Pancreas (tissue), 10 donors: Measurements from ENCODE around the gene SLC44A1. TPM values are rescaled to one million over a fixed set of nuclear protein-coding genes. Genes with fewer than 3 reads are reported as not detected.

Experiments
- ATAC-seq, 4 donors: fragments of 200-7000 bp; cut with Tn5 transposase; one replicate each; pipeline versions ENCODE4 v1.8.0 to v1.9.1; 2020; ENCODE audit warnings: mild to moderate bottlenecking in 4 of 4, moderate library complexity in 4 of 4
- DNase-seq, 6 donors: peaks; one replicate each; pipeline ENCODE4 v3.0.0-alpha.2; 2020
- FAIRE-seq: peaks from 2 replicates; lab custom pipeline; 2012; peaks lifted over from hg19 to GRCh38; lab: Jason Lieb, UNC
- H3K27ac ChIP-seq, 4 donors: fragments of 200-600 bp; sonication (generic); 1 replicate in 3 of 4; 2 replicates in 1 of 4; pipeline versions ENCODE4 v1.5.0 to v1.8.0; 2020
- H3K27me3 ChIP-seq, 4 donors: fragments of 200-600 bp; one replicate each; pipeline ENCODE4 v1.8.0; 2021
- H3K36me3 ChIP-seq, 3 donors: fragments of 200-600 bp; sonication (generic) in 1 of 3; one replicate each; pipeline versions ENCODE4 v1.5.0 to v1.8.0; 2020 to 2021
- H3K4me1 ChIP-seq, 3 donors: fragments of 200-600 bp; one replicate each; pipeline ENCODE4 v1.8.0; 2021
- H3K4me3 ChIP-seq, 4 donors: fragments of 200-600 bp; sonication (generic) in 2 of 4; one replicate each; pipeline versions ENCODE4 v1.5.0 to v1.8.0; 2020 to 2021
- H3K9me3 ChIP-seq, 4 donors: fragments of 200-600 bp; one replicate each; pipeline ENCODE4 v1.8.0; 2021
- CTCF ChIP-seq, 4 donors: fragments of 200-600 bp; sonication (generic) in 3 of 4; IDR thresholded peaks; one replicate each; pipeline versions ENCODE4 v1.5.0 to v1.8.0; 2021; ENCODE audit warnings: antibody characterized with exemption in 4 of 4
- WGBS, 2 donors: extraction: QIAGEN DNeasy Blood & Tissue Kit; methylation state at CpG; one replicate each; pipeline ENCODE4 v1.1.7; 2013; 5-methylcytosine and 5-hydroxymethylcytosine counted together
- intact Hi-C, 3 donors: fragments of 100-400 bp; cut with DNase I; formaldehyde crosslinking; loops; one replicate each; pipeline versions ENCODE4 v1.11.1 to v1.14.2; 2022
- polyA plus RNA-seq, 2 donors: library from polyadenylated mRNA; stranded (reverse); fragments of 200-250 nt; gene quantifications; one replicate each; pipeline ENCODE4 v1.2.3, GENCODE V29; 2013
- total RNA-seq, 6 donors: library from RNA; stranded (reverse); fragmentation: NEBNext Ultra II Directional in 4 of 6; extraction: Animal tissue kit (Norgen Biotek cat#: 25700) in 4 of 6; gene quantifications; one replicate each; pipeline versions ENCODE4 v1.2.1 to v1.2.4, GENCODE V29; 2021 to 2023
- donor health status: healthy with polysubstance abuse.
- donor health status: DM: no; HTN: no; CAD: no; lungs with moderate emphysema.
- donor health status: DM: no; HTN: no; CAD: no.
- donor health status: control.
- donor health status: control.
- donor health status: Bipolar disorder and iron deficiency.
- donor health status: DM: yes; HTN: yes; CAD: no.
- donor health status: DM: no; HTN: no; CAD: no.
- donor health status: DM: no; HTN: no; CAD: no.
- donor health status: DM: yes; HTN: yes; CAD: no.

SLC44A1 gene
- total and polyA plus RNA-seq, 8 donors: 4.6 to 32.3 (median 19.3) TPM

- no peaks in the 10 kb centered on the region for H3K27me3 ChIP-seq
- no peak for FAIRE-seq
- no peak overlapping the region for H3K4me3 ChIP-seq
- no peak for TF ChIP-seq CTCF (IDR thresholded peaks at IDR 0.05)
- WGBS, 2 donors: 74 to 79% methylated on average over 1 of the region's 1 CpG
- H3K27ac ChIP-seq: no peak overlapping the region
- H3K36me3 ChIP-seq: no peaks in the 10 kb centered on the region
- no peak for DNase-seq
- no peaks in the 10 kb centered on the region for H3K4me1 ChIP-seq
- no peaks in the 10 kb centered on the region for H3K9me3 ChIP-seq
- intact Hi-C loops: no loop called here
- ATAC-seq: no peak
Measured at GRCh38 chr9:105391288-105391687, 146.8 kb downstream of the SLC44A1 start.

GRCh38 chr9:105392531-105392930, 148.1 kb downstream of the SLC44A1 start:
- FAIRE-seq (no peak), ATAC-seq (no peak), DNase-seq (no peak)
- Histone ChIP-seq H3K36me3 (no peaks in the 10 kb centered on the region), H3K9me3 (no peaks in the 10 kb centered on the region), H3K27me3 (no peaks in the 10 kb centered on the region), H3K4me1 (no peaks in the 10 kb centered on the region), H3K27ac (no peak overlapping the region), H3K4me3 (no peak overlapping the region)
- WGBS, 2 donors: 97 to 98% methylated on average over 1 of the region's 1 CpG
- no peak for TF ChIP-seq CTCF (IDR thresholded peaks at IDR 0.05)
- intact Hi-C loops: no loop called here

- no peaks in the 10 kb centered on the region for H3K9me3 ChIP-seq
- intact Hi-C loops: no loop called here
- 88 to 89% methylated on average over 4 of the region's 4 CpGs for WGBS, 2 donors
- H3K27me3 ChIP-seq: no peaks in the 10 kb centered on the region
- FAIRE-seq: no peak
- no peak overlapping the region for H3K4me3 ChIP-seq
- no peak for TF ChIP-seq CTCF (IDR thresholded peaks at IDR 0.05)
- ATAC-seq: no peak
- H3K4me1 ChIP-seq: no peaks in the 10 kb centered on the region
- no peak for DNase-seq
- H3K36me3 ChIP-seq: no peaks in the 10 kb centered on the region
- no peak overlapping the region for H3K27ac ChIP-seq
Measured at GRCh38 chr9:105393576-105394344, 149.3 kb downstream of the SLC44A1 start.

GRCh38 chr9:105396441-105396840, 152.0 kb downstream of the SLC44A1 start:
- no peaks in the 10 kb centered on the region for H3K27me3 ChIP-seq
- H3K36me3 ChIP-seq: no peaks in the 10 kb centered on the region
- H3K9me3 ChIP-seq: no peaks in the 10 kb centered on the region
- H3K4me3 ChIP-seq: no peak overlapping the region
- FAIRE-seq: no peak
- no peaks in the 10 kb centered on the region for H3K4me1 ChIP-seq
- no peak for TF ChIP-seq CTCF (IDR thresholded peaks at IDR 0.05)
- no peak overlapping the region for H3K27ac ChIP-seq
- WGBS, 2 donors: 89 to 95% methylated on average over 3 of the region's 3 CpGs
- intact Hi-C loops: no loop called here
- DNase-seq: no peak
- ATAC-seq: no peak

- intact Hi-C loops: no loop called here
- no peak for TF ChIP-seq CTCF (IDR thresholded peaks at IDR 0.05)
- Histone ChIP-seq H3K4me1 (no peaks in the 10 kb centered on the region), H3K36me3 (no peaks in the 10 kb centered on the region), H3K27ac (no peak overlapping the region), H3K9me3 (no peaks in the 10 kb centered on the region), H3K4me3 (no peak overlapping the region), H3K27me3 (no peaks in the 10 kb centered on the region)
- DNase-seq: no peak
- no peak for ATAC-seq
- no peak for FAIRE-seq
- WGBS, 2 donors: 80 to 83% methylated on average over 3 of the region's 3 CpGs
Measured at GRCh38 chr9:105396901-105397300, 152.4 kb downstream of the SLC44A1 start.
